Activated CD4-positive, alpha-beta T cell treated with anti-CD3 and anti-CD28 coated beads for 36 hours (primary cell): Measurements from ENCODE around the gene TEKT5. TPM values are rescaled to one million over a fixed set of nuclear protein-coding genes. Genes with fewer than 3 reads are reported as not detected.
"Not testable (repeated sequence)": the region's sequence is repeated elsewhere in the genome, so short reads cannot be mapped to it uniquely, and the experiment has no call there.

ENCODE experiments used
- ATAC-seq: fragments of 200-7000 bp; cut with Tn5 transposase; one replicate; pipeline ENCODE4 v1.10.0; 2021; ENCODE audit warnings: mild to moderate bottlenecking, moderate library complexity
- CTCF ChIA-PET: fragments of 350-600 bp; sonication (Branson Sonifier 250); formaldehyde crosslinking; loops from one replicate; lab custom pipeline; 2021; ENCODE audit warnings: antibody characterized with exemption; lab: Charles Lee
- POLR2A ChIA-PET: fragments of 350-600 bp; sonication (Branson Sonifier 250); formaldehyde crosslinking; loops from one replicate; lab custom pipeline; 2021; ENCODE audit warnings: antibody characterized with exemption, inconsistent platforms; lab: Charles Lee
- DNase-seq: peaks from one replicate; pipeline ENCODE4 v3.0.0-alpha.2; 2020
- H3K27ac Mint-ChIP-seq: one replicate; pipeline ENCODE4 v1.8.0; 2021; ENCODE audit warnings: mixed read lengths
- H3K27me3 Mint-ChIP-seq: one replicate; pipeline ENCODE4 v1.8.0; 2021; ENCODE audit warnings: mixed read lengths
- H3K36me3 Mint-ChIP-seq: one replicate; pipeline ENCODE4 v1.8.0; 2021; ENCODE audit warnings: low read depth, mixed read lengths
- H3K4me1 Mint-ChIP-seq: one replicate; pipeline ENCODE4 v1.8.0; 2021; ENCODE audit warnings: mixed read lengths
- H3K4me3 Mint-ChIP-seq: one replicate; pipeline ENCODE4 v1.8.0; 2021; ENCODE audit warnings: mild to moderate bottlenecking, moderate library complexity, mixed read lengths
- H3K9me3 Mint-ChIP-seq: one replicate; pipeline ENCODE4 v1.8.0; 2021; ENCODE audit warnings: low read depth, mixed read lengths
- intact Hi-C, 2 experiments: fragments of 100-400 bp; cut with DNase I in 1 of 2; cut with micrococcal nuclease in 1 of 2; formaldehyde crosslinking; loops; one replicate each; pipeline versions ENCODE4 v1.14.2 to v1.15.1; 2022 to 2024; cut with DNase I, micrococcal nuclease
- total RNA-seq, 2 experiments: library from RNA; stranded (reverse); gene quantifications; one replicate each; pipeline ENCODE4 v1.2.3, GENCODE V29; 2021

TEKT5 gene
- total RNA-seq, 2 experiments from 2014 or later = 0.27 TPM; not detected in 1

- CTCF ChIA-PET = no interaction called here
- H3K27ac Mint-ChIP-seq = no peak overlapping the region
- ATAC-seq (no peak), DNase-seq (no peak)
- H3K9me3 Mint-ChIP-seq = no peaks in the 10 kb centered on the region
- intact Hi-C loops = no loop called here
- H3K27me3 Mint-ChIP-seq = peaks cover 8% of the 10 kb centered on the region
- H3K4me1 Mint-ChIP-seq = no peaks in the 10 kb centered on the region
- POLR2A ChIA-PET = no interaction called here
- no peak overlapping the region for H3K4me3 Mint-ChIP-seq
- no peaks in the 10 kb centered on the region for H3K36me3 Mint-ChIP-seq
These were observed 38.1 kb downstream of the TEKT5 start for GRCh38 chr16:10656618-10657017.

- ChIA-PET CTCF (no interaction called here), POLR2A (no interaction called here)
- H3K9me3 Mint-ChIP-seq = no peaks in the 10 kb centered on the region
- H3K4me3 Mint-ChIP-seq = no peak overlapping the region
- ATAC-seq (no peak), DNase-seq (no peak)
- intact Hi-C loops = no loop called here
- H3K27me3 Mint-ChIP-seq = peaks cover 8% of the 10 kb centered on the region
- no peak overlapping the region for H3K27ac Mint-ChIP-seq
- no peaks in the 10 kb centered on the region for H3K4me1 Mint-ChIP-seq
- H3K36me3 Mint-ChIP-seq = no peaks in the 10 kb centered on the region
These were observed 39.2 kb downstream of the TEKT5 start for GRCh38 chr16:10655415-10655977.

GRCh38 chr16:10654592-10655414, 39.9 kb downstream of the TEKT5 start:
- H3K4me1 Mint-ChIP-seq = no peaks in the 10 kb centered on the region
- ChIA-PET POLR2A (no interaction called here), CTCF (no interaction called here)
- intact Hi-C loops = no loop called here
- no peak overlapping the region for H3K27ac Mint-ChIP-seq
- DNase-seq = no peak
- H3K4me3 Mint-ChIP-seq = no peak overlapping the region
- no peaks in the 10 kb centered on the region for H3K36me3 Mint-ChIP-seq
- ATAC-seq = no peak
- peaks cover 8% of the 10 kb centered on the region for H3K27me3 Mint-ChIP-seq
- H3K9me3 Mint-ChIP-seq = no peaks in the 10 kb centered on the region

- H3K4me1 Mint-ChIP-seq = no peaks in the 10 kb centered on the region
- no peaks in the 10 kb centered on the region for H3K36me3 Mint-ChIP-seq
- intact Hi-C loops = no loop called here
- ATAC-seq (no peak), DNase-seq (no peak)
- peaks cover 7% of the 10 kb centered on the region for H3K27me3 Mint-ChIP-seq
- POLR2A ChIA-PET = no interaction called here
- H3K27ac Mint-ChIP-seq = no peak overlapping the region
- H3K9me3 Mint-ChIP-seq = no peaks in the 10 kb centered on the region
- no peak overlapping the region for H3K4me3 Mint-ChIP-seq
- CTCF ChIA-PET = interaction anchor here (0.6 kb wide), 1 partner anchor 170 kb away, joined by 3 read pairs; no protein-coding TSS in a partner anchor
These were observed 41.8 kb downstream of the TEKT5 start for GRCh38 chr16:10652730-10653590.

- ATAC-seq, H3K9me3 Mint-ChIP-seq, CTCF ChIA-PET, POLR2A ChIA-PET, H3K4me1 Mint-ChIP-seq, H3K4me3 Mint-ChIP-seq, H3K36me3 Mint-ChIP-seq, H3K27me3 Mint-ChIP-seq, DNase-seq, H3K27ac Mint-ChIP-seq, intact Hi-C loops: not testable (repeated sequence)
These were observed 45.6 kb downstream of the TEKT5 start for GRCh38 chr16:10649098-10649497.

GRCh38 chr16:10647721-10648296, 46.9 kb downstream of the TEKT5 start:
- POLR2A ChIA-PET = no interaction called here
- CTCF ChIA-PET = no interaction called here
- no peak overlapping the region for H3K4me3 Mint-ChIP-seq
- ATAC-seq = no peak
- no peak overlapping the region for H3K27ac Mint-ChIP-seq
- H3K4me1 Mint-ChIP-seq = no peaks in the 10 kb centered on the region
- no peaks in the 10 kb centered on the region for H3K9me3 Mint-ChIP-seq
- H3K27me3 Mint-ChIP-seq = peaks cover 2% of the 10 kb centered on the region
- DNase-seq = no peak
- intact Hi-C loops = no loop called here
- H3K36me3 Mint-ChIP-seq = no peaks in the 10 kb centered on the region

- DNase-seq = no peak
- intact Hi-C loops = no loop called here
- POLR2A ChIA-PET = no interaction called here
- no peak overlapping the region for H3K4me3 Mint-ChIP-seq
- CTCF ChIA-PET = no interaction called here
- ATAC-seq = no peak
- no peaks in the 10 kb centered on the region for H3K27me3 Mint-ChIP-seq
- H3K4me1 Mint-ChIP-seq = no peaks in the 10 kb centered on the region
- no peaks in the 10 kb centered on the region for H3K9me3 Mint-ChIP-seq
- H3K36me3 Mint-ChIP-seq = no peaks in the 10 kb centered on the region
- no peak overlapping the region for H3K27ac Mint-ChIP-seq
These were observed 47.4 kb downstream of the TEKT5 start for GRCh38 chr16:10647264-10647720.

- intact Hi-C loops = no loop called here
- Mint-ChIP-seq H3K4me1 (no peaks in the 10 kb centered on the region), H3K9me3 (no peaks in the 10 kb centered on the region), H3K36me3 (no peaks in the 10 kb centered on the region), H3K27me3 (no peaks in the 10 kb centered on the region), H3K4me3 (no peak overlapping the region), H3K27ac (no peak overlapping the region)
- ATAC-seq (no peak), DNase-seq (no peak)
- POLR2A ChIA-PET = no interaction called here
- CTCF ChIA-PET = no interaction called here
These were observed 48.0 kb downstream of the TEKT5 start for GRCh38 chr16:10646581-10647263.

- no peak overlapping the region for H3K4me3 Mint-ChIP-seq
- no peaks in the 10 kb centered on the region for H3K36me3 Mint-ChIP-seq
- no peak for ATAC-seq
- intact Hi-C loops = no loop called here
- CTCF ChIA-PET = no interaction called here
- H3K27ac Mint-ChIP-seq = no peak overlapping the region
- DNase-seq = no peak
- H3K27me3 Mint-ChIP-seq = no peaks in the 10 kb centered on the region
- POLR2A ChIA-PET = no interaction called here
- H3K4me1 Mint-ChIP-seq = no peaks in the 10 kb centered on the region
- H3K9me3 Mint-ChIP-seq = no peaks in the 10 kb centered on the region
These were observed 48.5 kb downstream of the TEKT5 start for GRCh38 chr16:10646228-10646580.

- Mint-ChIP-seq H3K27me3 (no peaks in the 10 kb centered on the region), H3K27ac (no peak overlapping the region), H3K9me3 (no peaks in the 10 kb centered on the region), H3K4me3 (no peak overlapping the region), H3K36me3 (no peaks in the 10 kb centered on the region), H3K4me1 (no peaks in the 10 kb centered on the region)
- ChIA-PET POLR2A (no interaction called here), CTCF (interaction anchor here (0.7 kb wide), 1 partner anchor 44 kb away, joined by 5 read pairs; no protein-coding TSS in a partner anchor)
- ATAC-seq (no peak), DNase-seq (no peak)
- intact Hi-C loops = no loop called here
These were observed 50.6 kb downstream of the TEKT5 start for GRCh38 chr16:10644092-10644491.

GRCh38 chr16:10642964-10643363, 51.8 kb downstream of the TEKT5 start:
- POLR2A ChIA-PET = interaction anchor here (0.7 kb wide), 1 partner anchor 1546 kb away, joined by 3 read pairs; no protein-coding TSS in a partner anchor
- CTCF ChIA-PET = no interaction called here
- no peaks in the 10 kb centered on the region for H3K27me3 Mint-ChIP-seq

More at GRCh38 chr16:10642964-10643363, 51.8 kb downstream of the TEKT5 start:
- intact Hi-C loops = no loop called here
- DNase-seq (no peak), ATAC-seq (no peak)
- Mint-ChIP-seq H3K36me3 (no peaks in the 10 kb centered on the region), H3K4me1 (no peaks in the 10 kb centered on the region), H3K9me3 (no peaks in the 10 kb centered on the region), H3K27ac (no peak overlapping the region), H3K4me3 (no peak overlapping the region)
